NCI-H82 treated with DMSO at 0.1 percent for 48 hours (cell line): ENCODE measurements around the gene FRMPD2.
"Not testable (repeated sequence)": the region's sequence is repeated elsewhere in the genome, so short reads cannot be mapped to it uniquely, and the experiment has no call there.

Experiments used
- DNase-seq: peaks from one replicate; lab custom pipeline; 2025; ENCODE audit not compliant: unreplicated experiment; lab: John Stamatoyannopoulos, UW

The FRMPD2 gene

DNA sequence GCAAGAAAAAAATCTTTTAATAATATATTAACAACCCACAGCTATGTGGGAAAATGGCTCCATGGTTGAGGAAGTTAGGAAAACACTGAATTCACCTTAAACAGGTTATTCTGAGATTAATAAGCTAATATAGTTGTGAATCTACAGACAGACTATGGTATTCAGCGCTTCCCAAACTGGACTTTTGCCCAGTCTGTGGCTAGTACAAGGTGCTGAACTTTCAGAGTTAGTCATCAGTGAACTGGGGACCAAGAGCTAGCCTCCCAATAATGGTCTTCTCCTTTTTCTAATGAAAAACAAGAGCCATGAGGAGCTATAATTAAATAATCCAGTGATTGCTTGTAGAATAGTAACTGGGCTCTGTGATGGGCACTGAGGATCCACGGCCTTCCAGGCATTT is 65.3 kb downstream of the FRMPD2 start:
- DNase-seq, result no peak

DNA sequence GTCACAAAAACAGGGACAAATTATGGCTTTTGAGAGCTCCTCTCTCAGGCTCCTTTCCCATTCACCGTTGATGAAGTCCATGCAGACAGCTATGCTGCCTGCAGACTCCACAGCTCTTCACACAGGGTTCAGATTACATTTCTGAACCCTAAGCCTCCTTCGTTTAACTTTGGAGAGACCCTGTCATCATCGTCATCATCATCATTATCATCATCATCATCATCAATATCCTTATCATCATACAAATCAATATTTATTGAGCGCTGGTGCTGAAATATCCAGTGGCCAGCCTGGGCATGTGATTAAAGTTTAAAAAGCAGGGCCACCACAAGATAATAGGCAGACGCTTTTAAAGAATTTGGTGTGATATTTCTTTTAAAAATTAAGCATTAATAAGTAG is 66.6 kb downstream of the FRMPD2 start:
- no peak for DNase-seq

DNA sequence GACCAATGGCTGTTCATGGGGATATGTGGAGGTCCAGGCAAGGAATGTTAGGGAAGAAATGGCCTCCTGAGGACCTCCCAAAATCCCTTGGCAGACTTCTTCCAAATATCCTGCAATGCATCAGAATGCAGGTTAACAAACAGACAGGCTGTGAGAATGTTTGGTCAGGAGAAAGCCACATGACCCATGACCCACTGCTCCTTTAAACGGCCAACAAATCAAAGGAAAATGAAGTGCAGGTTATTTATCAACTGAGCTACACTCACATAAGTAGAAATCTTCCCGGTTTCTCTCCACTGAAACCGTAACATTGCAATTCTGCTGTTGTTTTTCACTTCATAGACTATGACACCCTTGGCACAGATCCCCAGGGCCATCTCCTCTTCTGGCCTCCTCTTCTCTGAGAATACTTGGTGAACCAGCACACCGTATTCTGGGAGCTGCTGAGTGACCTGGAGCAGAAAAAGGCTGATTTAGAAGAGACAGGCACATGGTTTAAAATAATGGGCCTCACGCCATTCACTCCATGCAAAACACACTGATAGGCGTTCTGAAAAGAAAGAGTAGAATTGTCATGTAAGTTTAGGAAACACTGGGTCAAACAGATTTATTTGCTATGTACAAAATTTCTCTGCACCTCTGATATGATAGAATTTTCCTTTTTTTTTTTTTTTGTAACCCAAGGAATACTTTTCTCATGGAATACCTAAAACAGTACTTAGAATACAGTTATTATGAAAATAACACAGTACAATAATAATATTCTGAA is 67.8 kb downstream of the FRMPD2 start:
- no peak for DNase-seq

GRCh38 chr10:48205918-48206317 is 68.6 kb downstream of the FRMPD2 start:
- no peak for DNase-seq

- no peak for DNase-seq
Observed at GRCh38 chr10:48199580-48200377, 74.7 kb downstream of the FRMPD2 start.

- DNase-seq, result no peak
Observed at GRCh38 chr10:48197236-48197899, 77.1 kb downstream of the FRMPD2 start.

GRCh38 chr10:48195803-48196202 is 78.7 kb downstream of the FRMPD2 start:
- peak; percentile 10 for DNase-seq

DNA sequence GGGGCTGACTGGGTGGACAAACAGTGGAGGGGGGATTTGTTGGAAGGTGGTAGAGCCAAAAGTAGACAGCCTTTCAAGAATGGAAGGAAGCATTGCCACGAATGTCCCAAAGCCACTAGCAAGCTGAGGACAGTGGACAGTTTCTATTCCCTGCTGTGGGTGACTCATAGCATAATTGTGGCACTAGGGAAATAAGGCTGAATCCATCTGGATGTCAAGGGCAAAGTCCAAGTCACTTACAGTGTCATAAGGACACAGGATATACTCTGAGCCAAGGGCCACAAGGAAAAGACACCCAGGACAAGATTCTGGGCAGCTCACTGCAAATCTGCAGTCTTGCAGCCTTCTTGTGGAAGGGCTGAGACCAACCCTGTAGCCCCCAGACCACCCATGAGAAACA is 79.7 kb downstream of the FRMPD2 start:
- no peak for DNase-seq

DNA sequence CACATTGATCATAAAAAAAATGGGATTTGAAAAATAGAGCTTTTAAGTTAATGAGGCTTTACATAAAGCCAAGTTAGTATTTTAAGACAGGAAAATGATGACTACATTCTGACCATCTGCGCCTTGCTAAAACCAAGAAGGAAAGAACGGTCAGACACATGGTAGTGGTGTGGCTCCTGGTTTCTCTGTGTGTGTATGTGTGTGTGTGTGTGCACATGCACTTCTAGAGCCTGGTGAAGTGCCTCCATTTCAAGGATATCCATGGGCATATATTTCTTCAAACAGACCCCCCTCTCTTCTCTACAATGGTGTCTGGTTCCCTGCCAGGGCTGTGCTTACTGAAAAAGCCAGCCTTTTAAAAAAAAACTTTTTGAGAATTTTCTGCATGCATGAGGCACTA is 80.9 kb downstream of the FRMPD2 start:
- DNase-seq, result no peak

DNA sequence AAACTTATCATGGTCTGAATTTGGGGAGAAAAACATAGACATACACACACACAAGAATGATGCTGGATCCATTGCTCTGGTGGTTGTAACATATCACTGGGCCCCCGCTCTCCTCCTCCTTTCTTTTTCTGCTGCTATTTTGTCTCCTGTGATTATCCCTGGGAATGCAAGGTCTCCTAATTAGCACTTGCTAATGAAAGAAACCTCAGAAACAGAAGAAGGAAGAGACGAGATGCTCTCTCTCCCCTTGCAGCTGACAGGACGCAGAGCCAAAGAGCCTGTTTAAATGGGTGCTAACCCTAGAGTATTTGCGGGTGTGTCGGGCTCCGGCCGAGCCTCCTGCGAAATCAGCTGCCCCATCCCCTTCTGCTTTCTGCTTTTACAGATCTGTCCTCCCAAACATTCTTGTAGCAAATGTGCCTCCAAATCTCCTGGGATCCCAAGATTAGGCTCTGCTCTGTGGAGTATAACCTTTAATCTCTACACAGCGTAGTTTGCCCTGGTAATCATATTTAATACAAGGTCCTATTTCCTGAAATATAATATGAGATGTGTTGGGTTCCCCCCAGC is 81.5 kb downstream of the FRMPD2 start:
- peak; percentile 18 for DNase-seq

DNA sequence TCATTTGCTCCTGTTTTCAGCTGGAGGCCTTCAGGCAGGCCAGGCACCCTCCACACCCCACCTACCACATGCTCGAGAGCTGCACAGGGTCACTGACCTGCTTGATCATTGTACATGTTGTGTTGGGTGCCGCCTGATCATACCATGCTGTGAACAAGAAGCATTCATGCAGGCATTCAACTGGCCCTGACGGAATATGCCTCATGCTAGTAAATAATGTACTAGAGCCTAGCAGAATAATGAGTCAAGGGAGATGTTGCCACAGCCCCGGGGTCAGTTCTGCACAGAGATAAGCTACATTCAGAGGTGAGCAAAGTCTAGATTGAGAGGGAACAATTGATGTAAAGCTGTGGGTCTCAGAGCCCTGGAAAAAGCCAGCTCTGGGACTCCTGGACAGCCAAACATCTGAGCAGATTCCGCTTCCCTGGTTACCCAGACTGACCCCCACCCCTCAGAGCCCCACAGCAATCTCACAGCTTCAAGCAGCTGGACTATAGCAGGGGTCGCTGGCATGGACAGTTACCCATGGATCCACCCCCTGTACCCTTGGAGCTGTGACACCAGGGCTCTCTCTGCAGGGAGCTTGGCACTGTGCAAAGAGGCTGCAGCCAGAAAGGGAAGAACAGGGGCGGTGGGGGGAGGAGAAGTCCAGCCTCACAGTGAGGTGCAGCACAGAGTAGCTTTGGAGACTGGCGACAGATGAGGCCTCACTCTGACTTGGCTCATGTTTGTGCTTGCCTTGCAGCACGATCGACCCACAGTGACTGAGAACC is 86.6 kb downstream of the FRMPD2 start:
- DNase-seq, result no peak

DNA sequence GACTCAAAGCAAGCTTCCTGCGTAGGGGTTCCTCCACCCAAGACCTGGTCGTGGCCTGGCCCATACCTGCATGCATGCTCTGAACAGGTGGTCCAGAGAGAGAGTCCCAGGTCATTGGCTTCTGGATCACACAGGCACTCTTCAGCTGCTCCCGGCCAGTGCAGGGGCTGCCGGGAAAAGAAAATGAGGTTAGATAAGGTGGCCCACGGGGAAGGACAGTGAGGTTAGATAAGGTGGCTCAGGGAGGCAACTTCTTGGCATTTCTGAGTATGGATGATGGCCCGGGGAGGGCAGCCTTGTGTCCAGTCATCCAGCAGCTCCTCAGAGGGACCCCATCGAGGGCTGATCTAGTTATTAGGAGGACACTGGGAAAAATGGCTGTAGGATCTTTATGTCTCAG is 87.4 kb downstream of the FRMPD2 start:
- no peak for DNase-seq

DNA sequence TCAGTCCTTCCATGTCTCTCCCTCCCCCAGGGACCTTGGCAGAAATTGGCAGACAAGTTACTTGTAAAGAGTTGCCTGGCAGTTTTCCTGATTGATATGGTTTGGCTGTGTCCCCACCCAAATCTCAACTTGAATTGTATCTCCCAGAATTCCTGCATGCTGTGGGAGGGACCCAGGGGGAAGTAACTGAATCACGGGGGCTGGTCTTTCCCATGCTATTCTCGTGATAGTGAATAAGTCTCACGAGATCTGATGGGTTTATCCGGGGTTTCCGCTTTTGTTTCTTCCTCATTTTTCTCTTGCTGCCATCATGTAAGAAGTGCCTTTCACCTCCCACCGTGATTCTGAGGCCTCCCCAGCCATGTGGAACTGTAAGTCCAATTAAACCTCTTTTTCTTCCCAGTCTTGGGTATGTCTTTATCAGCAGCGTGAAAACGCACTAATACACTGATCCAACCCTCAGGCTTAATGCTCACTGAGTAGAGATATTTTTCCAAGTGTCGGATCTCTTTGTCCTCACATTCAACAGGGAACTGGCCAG is 88.2 kb downstream of the FRMPD2 start:
- DNase-seq, result not testable (repeated sequence)

DNA sequence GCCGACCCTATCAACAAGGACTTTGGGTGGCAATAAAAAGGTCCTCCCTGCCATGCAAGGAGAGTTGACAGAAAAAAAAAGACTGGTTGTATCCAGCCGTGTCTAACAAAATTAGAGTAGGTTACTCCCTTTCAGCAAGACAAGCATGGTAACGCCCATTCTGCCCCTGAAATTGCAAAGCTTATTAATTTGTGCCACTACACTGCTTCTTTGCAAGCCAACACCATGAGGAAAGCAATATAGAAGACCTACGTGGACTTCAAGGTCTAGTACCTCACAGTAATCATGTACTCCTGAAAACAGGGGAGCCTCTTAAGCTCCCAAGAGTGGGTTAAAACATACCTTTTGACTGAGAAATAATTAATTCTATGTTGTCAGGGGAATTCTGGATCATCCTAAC is 90.3 kb downstream of the FRMPD2 start:
- no peak for DNase-seq

GRCh38 chr10:48172715-48173114 is 101.8 kb downstream of the FRMPD2 start:
- DNase-seq, result not testable (repeated sequence)

GRCh38 chr10:48160670-48161069 is 113.8 kb downstream of the FRMPD2 start:
- DNase-seq, result not testable (repeated sequence)

DNA sequence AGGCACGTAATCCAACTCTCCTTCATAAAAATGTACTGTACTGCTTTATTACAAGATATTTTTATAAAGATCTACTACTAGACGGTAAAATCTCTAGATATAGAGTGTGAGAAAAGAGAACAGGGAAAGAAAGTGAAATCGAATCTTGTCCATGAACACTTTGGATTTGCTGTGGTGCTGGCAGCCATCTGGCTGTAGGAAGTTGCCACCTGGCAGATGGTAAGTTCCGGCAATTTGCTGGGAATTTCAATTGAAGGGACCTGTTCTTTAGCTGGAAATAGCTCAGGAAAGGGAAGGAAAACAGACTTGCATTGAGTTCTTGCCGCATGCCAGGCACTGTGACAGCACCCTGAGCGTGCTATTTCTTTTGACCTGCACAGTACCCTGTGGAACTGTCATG is 114.3 kb downstream of the FRMPD2 start:
- DNase-seq, result not testable (repeated sequence)

- not testable (repeated sequence) for DNase-seq
Observed at GRCh38 chr10:48154211-48155140, 120.0 kb downstream of the FRMPD2 start.

- DNase-seq, result not testable (repeated sequence)
Observed at GRCh38 chr10:48147643-48148042, 126.9 kb downstream of the FRMPD2 start.
